ENCODE results near the gene GLB1L3. TPM values are rescaled to one million over a fixed set of nuclear protein-coding genes. Genes with fewer than 3 reads are reported as not detected.

The GLB1L3 gene
- total and polyA plus RNA-seq, 2 donors from 2014 or later: 0.06 to 0.17 TPM

GRCh38 chr11:134229126-134229790, 46.9 kb upstream of the GLB1L3 start:
- intact Hi-C loops (cut with DNase I): no loop called here
- no peak overlapping the region for H3K9ac ChIP-seq (ENCODE audit: low read length in 3 of 3)
- no peak overlapping the region for H3K4me3 ChIP-seq (ENCODE audit: low read length in 3 of 3)
- DNase-seq (no peak), FAIRE-seq (no peak)
- no peak overlapping the region for H3K27ac ChIP-seq (ENCODE audit: low read depth in 2 of 2, low read length in 2 of 2)
- no peaks in the 10 kb centered on the region for H3K9me3 ChIP-seq (ENCODE audit: control insufficient read depth in 2 of 3, insufficient read depth in 1 of 3, low read length in 3 of 3)
- H3K36me3 ChIP-seq (ENCODE audit: control insufficient read depth in 2 of 3, insufficient read depth in 3 of 3, low read length in 3 of 3): no peaks in the 10 kb centered on the region
- no peaks in the 10 kb centered on the region for H3K27me3 ChIP-seq (ENCODE audit: control insufficient read depth, insufficient read depth, low read length)
- H3K4me1 ChIP-seq (ENCODE audit: control insufficient read depth in 2 of 3, insufficient read depth in 2 of 3, low read depth in 1 of 3, low read length in 3 of 3): peaks cover 3 to 15% (median 10%) of the 10 kb centered on the region in 3 donors
- TF ChIP-seq, protein P1, sequence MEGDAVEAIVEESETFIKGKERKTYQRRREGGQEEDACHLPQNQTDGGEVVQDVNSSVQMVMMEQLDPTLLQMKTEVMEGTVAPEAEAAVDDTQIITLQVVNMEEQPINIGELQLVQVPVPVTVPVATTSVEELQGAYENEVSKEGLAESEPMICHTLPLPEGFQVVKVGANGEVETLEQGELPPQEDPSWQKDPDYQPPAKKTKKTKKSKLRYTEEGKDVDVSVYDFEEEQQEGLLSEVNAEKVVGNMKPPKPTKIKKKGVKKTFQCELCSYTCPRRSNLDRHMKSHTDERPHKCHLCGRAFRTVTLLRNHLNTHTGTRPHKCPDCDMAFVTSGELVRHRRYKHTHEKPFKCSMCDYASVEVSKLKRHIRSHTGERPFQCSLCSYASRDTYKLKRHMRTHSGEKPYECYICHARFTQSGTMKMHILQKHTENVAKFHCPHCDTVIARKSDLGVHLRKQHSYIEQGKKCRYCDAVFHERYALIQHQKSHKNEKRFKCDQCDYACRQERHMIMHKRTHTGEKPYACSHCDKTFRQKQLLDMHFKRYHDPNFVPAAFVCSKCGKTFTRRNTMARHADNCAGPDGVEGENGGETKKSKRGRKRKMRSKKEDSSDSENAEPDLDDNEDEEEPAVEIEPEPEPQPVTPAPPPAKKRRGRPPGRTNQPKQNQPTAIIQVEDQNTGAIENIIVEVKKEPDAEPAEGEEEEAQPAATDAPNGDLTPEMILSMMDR (IDR thresholded peaks at IDR 0.05; ENCODE audit: borderline replicate concordance, extremely low read depth, insufficient read depth): no peak

DNA sequence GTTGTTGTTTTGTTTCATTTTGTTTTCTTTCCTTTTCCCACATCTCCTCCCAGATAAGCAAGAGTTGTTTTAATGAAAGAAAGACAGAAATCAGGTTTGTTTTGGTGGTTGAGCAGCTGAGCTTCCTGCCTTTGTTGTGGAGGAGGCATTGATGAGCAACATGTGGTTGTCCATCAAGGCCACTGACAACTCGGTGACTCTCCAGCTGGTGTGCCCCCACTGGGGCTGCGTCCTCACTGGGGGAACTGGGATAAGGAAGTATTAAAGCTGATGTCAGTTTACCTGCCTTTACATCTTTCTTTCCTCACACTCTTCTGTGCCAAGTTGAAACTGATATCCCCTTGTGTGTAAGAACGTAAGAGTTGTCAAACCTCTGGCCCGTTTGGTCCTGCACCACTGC, 45.8 kb upstream of the GLB1L3 start:
- Histone ChIP-seq H3K9ac (ENCODE audit: low read length in 3 of 3) (no peak overlapping the region), H3K27ac (ENCODE audit: low read depth in 2 of 2, low read length in 2 of 2) (no peak overlapping the region), H3K27me3 (ENCODE audit: control insufficient read depth, insufficient read depth, low read length) (no peaks in the 10 kb centered on the region), H3K9me3 (ENCODE audit: control insufficient read depth in 2 of 3, insufficient read depth in 1 of 3, low read length in 3 of 3) (no peaks in the 10 kb centered on the region), H3K4me3 (ENCODE audit: low read length in 3 of 3) (no peak overlapping the region), H3K4me1 (ENCODE audit: control insufficient read depth in 2 of 3, insufficient read depth in 2 of 3, low read depth in 1 of 3, low read length in 3 of 3) (peaks cover 3 to 15% (median 10%) of the 10 kb centered on the region in 3 donors), H3K36me3 (ENCODE audit: control insufficient read depth in 2 of 3, insufficient read depth in 3 of 3, low read length in 3 of 3) (no peaks in the 10 kb centered on the region)
- TF ChIP-seq, protein P1 (IDR thresholded peaks at IDR 0.05; ENCODE audit: borderline replicate concordance, extremely low read depth, insufficient read depth): no peak
- intact Hi-C loops (cut with DNase I): no loop called here
- FAIRE-seq: no peak
- peak in 2 of 5 donors; percentile 17 to 18 for DNase-seq

- intact Hi-C loops (cut with DNase I): no loop called here
- Histone ChIP-seq H3K9ac (ENCODE audit: low read length in 3 of 3) (no peak overlapping the region), H3K27ac (ENCODE audit: low read depth in 2 of 2, low read length in 2 of 2) (no peak overlapping the region), H3K9me3 (ENCODE audit: control insufficient read depth in 2 of 3, insufficient read depth in 1 of 3, low read length in 3 of 3) (no peaks in the 10 kb centered on the region), H3K4me3 (ENCODE audit: low read length in 3 of 3) (no peak overlapping the region), H3K36me3 (ENCODE audit: control insufficient read depth in 2 of 3, insufficient read depth in 3 of 3, low read length in 3 of 3) (peaks cover 0 to 7% (median 2%) of the 10 kb centered on the region in 3 donors), H3K27me3 (ENCODE audit: control insufficient read depth, insufficient read depth, low read length) (no peaks in the 10 kb centered on the region), H3K4me1 (ENCODE audit: control insufficient read depth in 2 of 3, insufficient read depth in 2 of 3, low read depth in 1 of 3, low read length in 3 of 3) (peaks cover 0 to 6% (median 3%) of the 10 kb centered on the region in 3 donors)
- TF ChIP-seq, protein P1 (IDR thresholded peaks at IDR 0.05; ENCODE audit: borderline replicate concordance, extremely low read depth, insufficient read depth): no peak
- DNase-seq (peak in 4 of 5 donors; percentile 21 to 28 (median 22)), FAIRE-seq (no peak)
These were observed 44.1 kb upstream of the GLB1L3 start for GRCh38 chr11:134231958-134232659.

All from kidney (tissue), 14 donors.